Upper lobe of left lung (tissue), 6 donors: ENCODE results near the gene NEURL4. TPM values are rescaled to one million over a fixed set of nuclear protein-coding genes. Genes with fewer than 3 reads are reported as not detected.
A peak's percentile ranks its signal among the peaks of the same experiment; 100 is the strongest.
"Not testable (repeated sequence)": the region's sequence is repeated elsewhere in the genome, so short reads cannot be mapped to it uniquely, and the experiment has no call there.

Experiments used
- ATAC-seq, 2 donors: fragments of 200-7000 bp; cut with Tn5 transposase; one replicate each; pipeline ENCODE4 v1.9.1; 2022; ENCODE audit warnings: mild to moderate bottlenecking in 2 of 2, moderate library complexity in 2 of 2; ENCODE audit not compliant: low FRiP score in 2 of 2
- DNase-seq, 2 donors: peaks; one replicate each; pipeline ENCODE4 v3.0.0-alpha.2; 2019 to 2020
- H3K27ac ChIP-seq, 4 donors: fragments of 200-600 bp; sonication (generic); one replicate each; pipeline ENCODE4 v1.5.1; 2016 to 2019
- H3K27me3 ChIP-seq, 4 donors: fragments of 200-600 bp; sonication (generic); one replicate each; pipeline ENCODE4 v1.5.1; 2017 to 2019
- H3K36me3 ChIP-seq, 4 donors: fragments of 200-600 bp; sonication (generic); one replicate each; pipeline ENCODE4 v1.5.1; 2016 to 2019
- H3K4me1 ChIP-seq, 4 donors: fragments of 200-600 bp; sonication (generic); one replicate each; pipeline ENCODE4 v1.5.1; 2018 to 2019
- H3K4me3 ChIP-seq, 4 donors: fragments of 200-600 bp; sonication (generic); one replicate each; pipeline ENCODE4 v1.5.1; 2017 to 2019; ENCODE audit warnings: mild to moderate bottlenecking in 2 of 4, moderate library complexity in 1 of 4
- H3K9me3 ChIP-seq, 4 donors: fragments of 200-600 bp; sonication (generic); one replicate each; pipeline ENCODE4 v1.5.1; 2018 to 2019
- EP300 ChIP-seq, 4 donors: sonication (generic); formaldehyde crosslinking; IDR thresholded peaks; one replicate each; pipeline ENCODE4 v1.5.1; 2017; ENCODE audit warnings: antibody characterized with exemption in 4 of 4, control low read depth in 2 of 4
- POLR2A ChIP-seq, 4 donors: fragments of 450-650 bp; IDR thresholded peaks; one replicate each; pipeline ENCODE4 v1.5.1; 2016 to 2017; ENCODE audit warnings: antibody characterized with exemption in 4 of 4, mild to moderate bottlenecking in 2 of 4
- POLR2AphosphoS5 ChIP-seq, 2 donors: sonication (generic); formaldehyde crosslinking; IDR thresholded peaks; one replicate each; pipeline ENCODE4 v1.5.1; 2017; ENCODE audit warnings: antibody characterized with exemption in 2 of 2
- WGBS, 2 donors: methylation state at CpG; one replicate each; pipeline ENCODE4 v1.1.5; 2017 to 2018; 5-methylcytosine and 5-hydroxymethylcytosine counted together
- total RNA-seq, 6 donors: library from RNA; depleted of rRNA in 4 of 6; stranded (reverse); fragments of >200 nt in 4 of 6; gene quantifications; one replicate each; pipeline versions ENCODE4 v1.1.0 to v1.2.1, GENCODE V29; 2016 to 2021
- TF ChIP-seq, protein P1 (sequence below), 6 experiments: fragments of 450-650 bp in 4 of 6; fragments of 200-600 bp in 2 of 6; sonication (generic) in 2 of 6; IDR thresholded peaks; one replicate each; pipeline ENCODE4 v1.5.1; 2016 to 2019; ENCODE audit warnings: antibody characterized with exemption in 6 of 6
- donor health status: DM: no; HTN: no; CAD: no; lungs with moderate emphysema.
- donor health status: DM: no; HTN: yes; CAD: no; lungs with severe emphysema.

NEURL4 gene
- total RNA-seq, 6 donors from 2014 or later, result 14.2 to 77.5 (median 37.5) TPM

GRCh38 chr17:7341842-7342241 lies 12.7 kb upstream of the NEURL4 start:
- H3K27me3 ChIP-seq, result no peaks in the 10 kb centered on the region
- DNase-seq (no peak), ATAC-seq (no peak)
- H3K4me1 ChIP-seq, result no peaks in the 10 kb centered on the region
- TF ChIP-seq, protein P1, sequence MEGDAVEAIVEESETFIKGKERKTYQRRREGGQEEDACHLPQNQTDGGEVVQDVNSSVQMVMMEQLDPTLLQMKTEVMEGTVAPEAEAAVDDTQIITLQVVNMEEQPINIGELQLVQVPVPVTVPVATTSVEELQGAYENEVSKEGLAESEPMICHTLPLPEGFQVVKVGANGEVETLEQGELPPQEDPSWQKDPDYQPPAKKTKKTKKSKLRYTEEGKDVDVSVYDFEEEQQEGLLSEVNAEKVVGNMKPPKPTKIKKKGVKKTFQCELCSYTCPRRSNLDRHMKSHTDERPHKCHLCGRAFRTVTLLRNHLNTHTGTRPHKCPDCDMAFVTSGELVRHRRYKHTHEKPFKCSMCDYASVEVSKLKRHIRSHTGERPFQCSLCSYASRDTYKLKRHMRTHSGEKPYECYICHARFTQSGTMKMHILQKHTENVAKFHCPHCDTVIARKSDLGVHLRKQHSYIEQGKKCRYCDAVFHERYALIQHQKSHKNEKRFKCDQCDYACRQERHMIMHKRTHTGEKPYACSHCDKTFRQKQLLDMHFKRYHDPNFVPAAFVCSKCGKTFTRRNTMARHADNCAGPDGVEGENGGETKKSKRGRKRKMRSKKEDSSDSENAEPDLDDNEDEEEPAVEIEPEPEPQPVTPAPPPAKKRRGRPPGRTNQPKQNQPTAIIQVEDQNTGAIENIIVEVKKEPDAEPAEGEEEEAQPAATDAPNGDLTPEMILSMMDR (IDR thresholded peaks at IDR 0.05), result no peak
- TF ChIP-seq EP300 (IDR thresholded peaks at IDR 0.05), result no peak
- WGBS, 2 donors, result 78 to 93% methylated on average over 9 to 10 of the region's 13 CpGs
- no peak overlapping the region for H3K27ac ChIP-seq
- peaks cover 0 to 6% (median 0%) of the 10 kb centered on the region in 4 donors for H3K36me3 ChIP-seq
- H3K9me3 ChIP-seq, result no peaks in the 10 kb centered on the region
- H3K4me3 ChIP-seq, result no peak overlapping the region

DNA sequence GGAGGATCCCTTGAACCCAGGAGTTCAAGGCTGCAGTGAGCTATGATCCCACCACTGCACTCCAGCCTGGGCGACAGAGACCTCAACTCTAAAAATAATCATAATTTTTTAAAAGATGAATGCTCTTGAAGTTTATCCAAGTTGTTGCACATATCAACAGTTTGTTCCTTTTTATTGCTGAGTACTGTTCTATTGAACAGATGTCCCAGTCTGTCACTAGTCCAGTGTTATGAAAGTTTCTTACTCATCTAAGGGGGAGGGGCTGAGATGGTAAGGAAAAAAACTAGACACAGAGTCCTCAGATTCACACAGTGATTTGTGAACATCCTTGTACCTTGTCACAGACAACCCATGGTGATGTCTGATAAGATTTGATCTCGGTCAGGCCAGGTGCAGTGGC lies 11.0 kb upstream of the NEURL4 start:
- TF ChIP-seq POLR2A (IDR thresholded peaks at IDR 0.05), result no peak
- TF ChIP-seq EP300 (IDR thresholded peaks at IDR 0.05), result no peak
- TF ChIP-seq, protein P1 (IDR thresholded peaks at IDR 0.05), result no peak
- TF ChIP-seq POLR2AphosphoS5 (IDR thresholded peaks at IDR 0.05), result no peak
- H3K4me3 ChIP-seq, result no peak overlapping the region
- H3K4me1 ChIP-seq, result peaks cover 0 to 3% (median 0%) of the 10 kb centered on the region in 4 donors
- peaks cover 0 to 6% (median 0%) of the 10 kb centered on the region in 4 donors for H3K36me3 ChIP-seq
- H3K27me3 ChIP-seq, result no peaks in the 10 kb centered on the region
- ATAC-seq (no peak), DNase-seq (no peak)
- no peak overlapping the region for H3K27ac ChIP-seq
- no peaks in the 10 kb centered on the region for H3K9me3 ChIP-seq
- WGBS, 2 donors, result 70 to 100% methylated on average over 2 of the region's 2 CpGs

GRCh38 chr17:7337600-7337999 lies 8.5 kb upstream of the NEURL4 start:
- not testable (repeated sequence) for H3K9me3 ChIP-seq, ATAC-seq, DNase-seq, H3K27me3 ChIP-seq, H3K4me1 ChIP-seq, H3K36me3 ChIP-seq
- Histone ChIP-seq H3K27ac (peak overlapping the region in 1 of 4 donors; percentile 83), H3K4me3 (peak overlapping the region in 1 of 4 donors; percentile 45)
- 47 to 52% methylated on average over 7 of the region's 7 CpGs for WGBS, 2 donors

DNA sequence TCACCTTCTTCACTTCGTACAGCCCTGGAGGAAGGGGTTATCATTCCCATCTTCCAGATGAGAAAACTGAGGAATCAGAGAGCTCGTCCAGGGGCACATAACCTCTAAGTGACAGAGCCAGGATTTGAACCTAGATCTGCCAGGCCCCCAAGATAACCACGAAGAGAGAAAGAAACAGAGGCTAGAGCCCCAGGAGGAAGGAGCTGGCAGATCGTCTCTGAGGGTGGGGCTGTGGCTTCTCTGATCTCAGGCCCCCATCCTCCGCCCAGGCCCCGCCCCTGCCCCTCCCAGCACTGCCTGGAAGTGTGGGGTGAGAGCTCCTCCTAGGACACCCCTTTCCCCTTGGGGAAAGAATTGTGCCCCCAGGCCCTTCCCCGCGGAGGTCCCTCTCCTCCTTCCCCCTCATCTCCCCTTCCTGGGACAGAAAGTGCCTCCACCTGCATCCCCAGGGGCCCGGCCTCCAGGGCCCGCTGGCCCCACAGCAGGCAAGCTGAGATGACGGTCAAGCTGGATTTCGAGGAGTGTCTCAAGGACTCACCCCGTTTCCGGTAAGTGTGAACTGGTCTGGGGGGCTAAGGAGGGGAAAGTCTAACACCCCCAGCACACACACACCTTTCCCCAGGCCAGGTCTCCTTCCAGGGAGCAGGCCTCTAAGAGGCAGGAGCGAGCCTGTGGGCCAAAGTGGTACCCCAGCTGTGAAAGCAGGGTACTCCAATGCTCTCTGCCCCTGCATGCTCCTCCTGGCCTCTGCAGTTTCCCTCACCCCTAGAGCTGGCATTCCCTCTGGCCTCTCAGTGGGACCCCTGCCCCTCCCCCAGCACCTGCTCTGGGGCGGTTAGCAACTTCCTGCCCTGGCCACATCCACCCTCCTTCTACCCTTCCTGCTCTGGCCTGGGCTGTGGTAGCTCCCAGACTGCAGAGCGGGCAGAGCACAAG lies 7.4 kb upstream of the NEURL4 start, which contains the start of gene ACAP1:
Gene ACAP1 (plus strand): TSS at position 290 of the 936 bp plus-strand sequence. CDS start 206 bp downstream, at position 496.
- Histone ChIP-seq H3K4me3 (peak within 1 kb of the TSS in 3 of 4 donors; percentile 40 to 45 (median 44)), H3K4me1 (peaks cover 0 to 3% (median 0%) of the 10 kb centered on the region in 4 donors), H3K27me3 (no peaks in the 10 kb centered on the region), H3K9me3 (no peaks in the 10 kb centered on the region), H3K36me3 (no peaks in the 10 kb centered on the region), H3K27ac (peak within 1 kb of the TSS in 3 of 4 donors; percentile 69 to 83 (median 77))
- WGBS, 2 donors, result 34 to 35% methylated on average over 8 to 17 of the region's 17 CpGs
- TF ChIP-seq, protein P1 (IDR thresholded peaks at IDR 0.05), result no peak
- TF ChIP-seq POLR2AphosphoS5 (IDR thresholded peaks at IDR 0.05), result peak in 1 of 2 donors; percentile 40
- ATAC-seq (peak; percentile 59 to 73), DNase-seq (peak; percentile 77 to 92)

- H3K36me3 ChIP-seq, ATAC-seq, H3K4me1 ChIP-seq, H3K27me3 ChIP-seq, DNase-seq, H3K4me3 ChIP-seq, H3K9me3 ChIP-seq: not testable (repeated sequence)
- H3K27ac ChIP-seq, result peak overlapping the region in 1 of 4 donors; percentile 83
- WGBS, 2 donors, result 82 to 83% methylated on average over 13 of the region's 13 CpGs
These were observed 6.6 kb upstream of the NEURL4 start for GRCh38 chr17:7335765-7336164.
